GM12878 (cell line): ENCODE data around the gene IRF4. TPM values are rescaled to one million over a fixed set of nuclear protein-coding genes. Genes with fewer than 3 reads are reported as not detected.

ENCODE experiments used
- ATAC-seq: fragments of 200-7000 bp; cut with Tn5 transposase; 3 replicates; pipeline ENCODE4 v1.9.1; 2020; ENCODE audit warnings: mild to moderate bottlenecking, moderate library complexity
- BruUV-seq: library from RNA; stranded (reverse); fragments of 400-500 nt; replicated peaks from 2 replicates; lab custom pipeline; 2021; lab: Mats Ljungman, UMichigan
- CTCF ChIA-PET: fragments of 300-600 bp; sonication (Branson Sonifier 250); formaldehyde crosslinking; extraction: SDS; loops from one replicate; lab custom pipeline; 2021; ENCODE audit warnings: inconsistent platforms; lab: Yijun Ruan, JAX
- POLR2A ChIA-PET: fragments of 350-600 bp; formaldehyde crosslinking; extraction: SDS; loops from one replicate; lab custom pipeline; 2021; ENCODE audit warnings: inconsistent platforms; lab: Charles Lee
- RAD21 ChIA-PET: fragments of 300-600 bp; sonication (Branson Sonifier 250); formaldehyde crosslinking; loops from one replicate; lab custom pipeline; 2023; ENCODE audit warnings: antibody characterized with exemption; ENCODE audit not compliant: unreplicated experiment; lab: Charles Lee
- SMC1A ChIA-PET: fragments of 300-600 bp; sonication (Branson Sonifier 250); formaldehyde crosslinking; loops from one replicate; lab custom pipeline; 2023; ENCODE audit not compliant: unreplicated experiment, uncharacterized antibody; lab: Charles Lee
- DNase-seq: peaks from one replicate; pipeline ENCODE4 v3.0.0-alpha.2; 2011; ENCODE audit warnings: low read depth, low spot score
- FAIRE-seq: peaks from 3 replicates; lab custom pipeline; 2011; peaks lifted over from hg19 to GRCh38; lab: Jason Lieb, UNC
- H2AFZ ChIP-seq: 2 replicates; pipeline ENCODE4 v1.6.0; 2011; ENCODE audit warnings: low read depth, low read length, control low read depth; ENCODE audit not compliant: control insufficient read depth
- H3K27ac ChIP-seq: 2 replicates; pipeline ENCODE4 v1.5.1; 2011; ENCODE audit warnings: control low read depth; ENCODE audit not compliant: control insufficient read depth, insufficient read depth
- H3K27me3 ChIP-seq, 2 experiments: replicated peaks in 1 of 2; 2 replicates each; pipeline versions ENCODE4 v1.6.0 to v1.6.1; 2011; ENCODE audit warnings: low read length in 1 of 2; ENCODE audit not compliant: control insufficient read depth in 2 of 2, insufficient read depth in 2 of 2
- H3K36me3 ChIP-seq, 2 experiments: 2 replicates each; pipeline ENCODE4 v1.5.1; 2011; ENCODE audit warnings: low read length in 1 of 2; ENCODE audit not compliant: control insufficient read depth in 2 of 2, insufficient read depth in 2 of 2
- H3K4me1 ChIP-seq: 2 replicates; pipeline ENCODE4 v1.6.1; 2011; ENCODE audit warnings: mild to moderate bottlenecking, low read length, moderate library complexity, mixed read lengths; ENCODE audit not compliant: control insufficient read depth, insufficient read depth
- H3K4me2 ChIP-seq: 2 replicates; pipeline ENCODE4 v1.6.0; 2011; ENCODE audit warnings: control low read depth; ENCODE audit not compliant: control insufficient read depth, insufficient read depth
- H3K4me3 ChIP-seq: fragments of 200-600 bp; sonication (generic); 2 replicates; pipeline ENCODE4 v1.5.1; 2016
- H3K79me2 ChIP-seq: 2 replicates; pipeline ENCODE4 v1.6.0; 2011; ENCODE audit warnings: low read length; ENCODE audit not compliant: control insufficient read depth, insufficient read depth
- H3K9ac ChIP-seq: 2 replicates; pipeline ENCODE4 v1.8.0; 2011; ENCODE audit warnings: low read length, control low read depth, mixed read lengths; ENCODE audit not compliant: control insufficient read depth, insufficient read depth
- H3K9me3 ChIP-seq: replicated peaks from 3 replicates; pipeline ENCODE4 v1.5.1; 2011; ENCODE audit warnings: mild to moderate bottlenecking, low read length; ENCODE audit not compliant: control insufficient read depth, insufficient read depth
- H4K20me1 ChIP-seq: 2 replicates; pipeline ENCODE4 v1.6.0; 2011; ENCODE audit not compliant: control insufficient read depth, insufficient read depth
- BCLAF1 ChIP-seq: fragments of 450-650 bp; IDR thresholded peaks from 2 replicates; pipeline ENCODE4 v1.6.1; 2017; ENCODE audit warnings: antibody characterized with exemption, mild to moderate bottlenecking, moderate library complexity
- BMI1 ChIP-seq: fragments of 450-650 bp; IDR thresholded peaks from 2 replicates; pipeline ENCODE4 v1.6.1; 2016; ENCODE audit warnings: mild to moderate bottlenecking, moderate library complexity, borderline replicate concordance
- CBFB ChIP-seq: IDR thresholded peaks from 2 replicates; pipeline ENCODE4 v1.6.1; 2016; ENCODE audit warnings: antibody characterized with exemption, low read depth
- JUND ChIP-seq: IDR thresholded peaks from 2 replicates; pipeline ENCODE4 v1.6.1; 2012; ENCODE audit warnings: low read depth, mild to moderate bottlenecking, low read length, improper control_type of control experiment, moderate library complexity
- ZBTB4 ChIP-seq: fragments of 450-650 bp; formaldehyde crosslinking; IDR thresholded peaks from 2 replicates; pipeline ENCODE4 v1.4.0; 2022; ENCODE audit warnings: mild to moderate bottlenecking, moderate library complexity
- ZNF592 ChIP-seq: fragments of 450-650 bp; IDR thresholded peaks from 2 replicates; pipeline ENCODE4 v1.6.1; 2017; ENCODE audit warnings: mild to moderate bottlenecking, moderate library complexity
- WGBS: methylation state at CpG from one replicate; pipeline ENCODE4 v1.1.6; 2016; ENCODE audit warnings: low lambda C conversion rate; ENCODE audit not compliant: insufficient replicate concordance, insufficient coverage; ENCODE audit errors: missing lambda C conversion rate; 5-methylcytosine and 5-hydroxymethylcytosine counted together
- in situ Hi-C: fragments of 300-500 bp; cut with MboI; formaldehyde crosslinking; loops from 9 replicates; pipeline ENCODE4 v1.14.3; 2018; ENCODE audit warnings: mixed read lengths
- intact Hi-C: fragments of 100-400 bp; cut with micrococcal nuclease; formaldehyde crosslinking; loops from one replicate; pipeline ENCODE4 v1.14.2; 2022; ENCODE audit not compliant: unreplicated experiment
- polyA plus RNA-seq, 11 experiments: library from polyadenylated mRNA; depleted of rRNA in 4 of 11; unstranded in 6 of 11; stranded (reverse) in 5 of 11; fragments of >200 nt; fragmentation: Nextera tagmentation in 4 of 11; fragmentation: Illumina TruSeq in 1 of 11; extraction: Ambion mirVana in 4 of 11; extraction: Trizol in 1 of 11; gene quantifications; 1 replicate in 1 of 11; 2 replicates in 10 of 11; pipeline versions ENCODE4 v1.2.1 to v1.2.3, GENCODE V29; 2011 to 2016; ENCODE audit warnings: inconsistent platforms in 2 of 11, missing spikeins in 2 of 11, low read depth in 1 of 11
- total RNA-seq, 4 experiments: library from RNA; depleted of rRNA in 3 of 4; stranded (reverse); fragments of >200 nt in 3 of 4; fragmentation: Illumina TruSeq in 1 of 4; extraction: Trizol in 1 of 4; gene quantifications; 2 replicates each; pipeline versions ENCODE4 v1.2.1 to v1.2.3, GENCODE V29; 2013 to 2021

The IRF4 gene
- total and polyA plus RNA-seq, 10 of the 15 experiments (the other 5 are each of a cell fraction or from before 2014, with no cell fraction given): 50.0 to 495 (median 257) TPM

GRCh38 chr6:451847-452246, 60.3 kb downstream of the IRF4 start:
- WGBS: 77% methylated on average over 8 of the region's 8 CpGs
- Histone ChIP-seq H3K4me2 (no peak overlapping the region), H3K4me3 (no peak overlapping the region), H3K4me1 (peaks cover 6% of the 10 kb centered on the region; the same call in 1 of the 2 replicates), H3K36me3 (no peaks in the 10 kb centered on the region), H3K27me3 (0 out of 4 replicates have a peak, but pooled peaks cover 0 to 5% of the 10 kb centered on the region in 2 experiments), H3K79me2 (no peaks in the 10 kb centered on the region), H3K9me3 (no peaks in the 10 kb centered on the region; the same call in 2 of the 3 replicates), H3K9ac (no peak overlapping the region), H2AFZ (no peak overlapping the region), H4K20me1 (no peaks in the 10 kb centered on the region), H3K27ac (no peak overlapping the region)
- ChIA-PET RAD21 (no interaction called here), CTCF (no interaction called here), POLR2A (no interaction called here), SMC1A (no interaction called here)
- BruUV-seq: no TSS peak
- intact Hi-C loops: no loop called here
- no peak for FAIRE-seq
- in situ Hi-C loops: no loop called here
- TF ChIP-seq BMI1: no peak
- TF ChIP-seq BCLAF1: no peak
- no peak for TF ChIP-seq ZNF592
- no peak for TF ChIP-seq JUND
- no peak for TF ChIP-seq ZBTB4 (CRISPR knock-in tag)
- no peak for TF ChIP-seq CBFB
- no peak for DNase-seq
- ATAC-seq: no peak
